HEK293T (cell line): Measurements from ENCODE around the gene RAD9B.

ENCODE experiments used
- CTCF ChIA-PET: fragments of 350-600 bp; formaldehyde crosslinking; extraction: SDS; loops from one replicate; lab custom pipeline; 2021; ENCODE audit warnings: antibody characterized with exemption, inconsistent platforms; lab: Yijun Ruan, JAX
- POLR2A ChIA-PET: fragments of 350-600 bp; formaldehyde crosslinking; extraction: SDS; loops from one replicate; lab custom pipeline; 2020; ENCODE audit warnings: antibody characterized with exemption, inconsistent platforms; lab: Yijun Ruan, JAX
- DNase-seq: peaks from one replicate; pipeline ENCODE4 v3.0.0; 2012; ENCODE audit warnings: mixed read lengths; ENCODE audit errors: extremely low spot score
- ARNT ChIP-seq: fragments of 450-650 bp; IDR thresholded peaks from 2 replicates; pipeline ENCODE4 v1.6.1; 2017; ENCODE audit warnings: mild to moderate bottlenecking
- BHLHE40 ChIP-seq: fragments of 450-650 bp; IDR thresholded peaks from 2 replicates; pipeline ENCODE4 v1.6.1; 2016; ENCODE audit warnings: mild to moderate bottlenecking, moderate library complexity, borderline replicate concordance
- CTBP1 ChIP-seq: fragments of 450-650 bp; IDR thresholded peaks from 2 replicates; pipeline ENCODE4 v1.6.1; 2016; ENCODE audit warnings: borderline replicate concordance
- ELF4 ChIP-seq: fragments of 450-650 bp; IDR thresholded peaks from 2 replicates; pipeline ENCODE4 v1.6.1; 2017; ENCODE audit warnings: antibody characterized with exemption
- FOXA1 ChIP-seq: fragments of 450-650 bp; IDR thresholded peaks from 2 replicates; pipeline ENCODE4 v1.6.1; 2016; ENCODE audit warnings: mild to moderate bottlenecking
- FOXK2 ChIP-seq: fragments of 450-650 bp; IDR thresholded peaks from 2 replicates; pipeline ENCODE4 v1.6.1; 2016; ENCODE audit warnings: mild to moderate bottlenecking
- FOXM1 ChIP-seq: fragments of 450-650 bp; IDR thresholded peaks from 2 replicates; pipeline ENCODE4 v1.6.1; 2017; ENCODE audit warnings: mild to moderate bottlenecking, borderline replicate concordance
- HDGF ChIP-seq: fragments of 450-650 bp; IDR thresholded peaks from 2 replicates; pipeline ENCODE4 v1.6.1; 2017; ENCODE audit warnings: antibody characterized with exemption, borderline replicate concordance
- L3MBTL2 ChIP-seq: fragments of 450-650 bp; conservative IDR thresholded peaks from 2 replicates; pipeline ENCODE4 v1.6.1; 2016; ENCODE audit warnings: mild to moderate bottlenecking
- LEF1 ChIP-seq: fragments of 450-650 bp; IDR thresholded peaks from 2 replicates; pipeline ENCODE4 v1.6.1; 2017; ENCODE audit warnings: mild to moderate bottlenecking, borderline replicate concordance
- NFRKB ChIP-seq: fragments of 450-650 bp; IDR thresholded peaks from 2 replicates; pipeline ENCODE4 v1.6.1; 2016; ENCODE audit warnings: mild to moderate bottlenecking, moderate library complexity
- PKNOX1 ChIP-seq: fragments of 450-650 bp; IDR thresholded peaks from 2 replicates; pipeline ENCODE4 v1.6.1; 2016
- SP1 ChIP-seq: fragments of 450-650 bp; IDR thresholded peaks from 2 replicates; pipeline ENCODE4 v1.6.1; 2017
- SUZ12 ChIP-seq: fragments of 450-650 bp; IDR thresholded peaks from 2 replicates; pipeline ENCODE4 v1.6.1; 2016; ENCODE audit warnings: mild to moderate bottlenecking
- TARDBP ChIP-seq: fragments of 450-650 bp; IDR thresholded peaks from 2 replicates; pipeline ENCODE4 v1.6.1; 2016
- ZNF384 ChIP-seq: fragments of 450-650 bp; IDR thresholded peaks from 2 replicates; pipeline ENCODE4 v1.6.1; 2016

Gene RAD9B

GRCh38 chr12:110498984-110499706 is 3.0 kb upstream of the RAD9B start:
- CTCF ChIA-PET = interaction anchor here (1.5 kb wide), 1 partner anchor 31 kb away, joined by 5 read pairs; the partner anchor contains the start of genes FAM216A and GPN3
- POLR2A ChIA-PET = interaction anchor here (1.0 to 3.1 kb wide), 4 partner anchors 30 to 115 kb away, joined by 3 to 28 read pairs (median 8); partner anchors contain the start of genes ARPC3, FAM216A, GPN3 and TCTN1
- no peak for TF ChIP-seq BHLHE40
- TF ChIP-seq PKNOX1 = peak; percentile 58
- TF ChIP-seq L3MBTL2 = peak; percentile 76
- no peak for DNase-seq

GRCh38 chr12:110501399-110501751 is 756 bp upstream of the RAD9B start:
- ChIA-PET POLR2A (interaction anchor here (1.3 to 3.1 kb wide), 3 partner anchors 33 to 74 kb away, joined by 3 to 28 read pairs (median 4); partner anchors contain the start of genes ARPC3, FAM216A and GPN3), CTCF (no interaction called here)
- peak; percentile 31 for DNase-seq
- TF ChIP-seq BHLHE40 = no peak
- TF ChIP-seq L3MBTL2 = no peak
- no peak for TF ChIP-seq FOXA1
- TF ChIP-seq TARDBP = no peak
- no peak for TF ChIP-seq NFRKB
- TF ChIP-seq FOXM1 = no peak
- TF ChIP-seq LEF1 = no peak
- TF ChIP-seq SP1 = no peak
- no peak for TF ChIP-seq ZNF384
- TF ChIP-seq SUZ12 = no peak
- no peak for TF ChIP-seq ELF4
- no peak for TF ChIP-seq FOXK2

GRCh38 chr12:110503432-110503831 is 1.3 kb downstream of the RAD9B start:
- POLR2A ChIA-PET = no interaction called here
- no peak for DNase-seq
- CTCF ChIA-PET = interaction anchor here (0.5 kb wide), 1 partner anchor 98 kb away, joined by 5 read pairs; no protein-coding TSS in a partner anchor
- TF ChIP-seq FOXM1 (no peak), BHLHE40 (no peak), FOXA1 (no peak), NFRKB (no peak), ZNF384 (no peak), TARDBP (no peak)

- CTCF ChIA-PET = interaction anchor here (0.6 kb wide), 1 partner anchor 97 kb away, joined by 3 read pairs; no protein-coding TSS in a partner anchor
- POLR2A ChIA-PET = no interaction called here
- DNase-seq = no peak
- TF ChIP-seq LEF1 (no peak), NFRKB (no peak), L3MBTL2 (no peak), ZNF384 (no peak), SUZ12 (no peak), SP1 (no peak), TARDBP (no peak), HDGF (no peak), FOXM1 (no peak), BHLHE40 (no peak)
These were observed 3.2 kb downstream of the RAD9B start for GRCh38 chr12:110505332-110505731.

- no peak for DNase-seq
- POLR2A ChIA-PET = no interaction called here
- no peak for TF ChIP-seq FOXM1
- no peak for TF ChIP-seq ARNT
- TF ChIP-seq LEF1 = no peak
- TF ChIP-seq PKNOX1 = no peak
- TF ChIP-seq ZNF384 = no peak
- no peak for TF ChIP-seq HDGF
- no peak for TF ChIP-seq SP1
- no peak for TF ChIP-seq L3MBTL2
- TF ChIP-seq BHLHE40 = no peak
- no peak for TF ChIP-seq SUZ12
- no peak for TF ChIP-seq FOXK2
- TF ChIP-seq CTBP1 = no peak
- TF ChIP-seq ELF4 = no peak
- CTCF ChIA-PET = interaction anchor here (0.9 to 1.6 kb wide), 2 partner anchors 92 to 94 kb away, joined by 3 to 6 read pairs; no protein-coding TSS in a partner anchor
These were observed 6.0 kb downstream of the RAD9B start for GRCh38 chr12:110508071-110508586.

GRCh38 chr12:110513842-110514241 is 11.7 kb downstream of the RAD9B start:
- CTCF ChIA-PET = interaction anchor here (1.1 to 1.3 kb wide), 3 partner anchors 87 to 100 kb away, joined by 3 to 5 read pairs (median 3); partner anchors contain the start of gene TCTN1
- POLR2A ChIA-PET = interaction anchor here (1.1 to 1.3 kb wide), 2 partner anchors 12 to 46 kb away, joined by 3 to 4 read pairs; partner anchors contain the start of genes GPN3, RAD9B and VPS29
- no peak for DNase-seq
- TF ChIP-seq ZNF384 = no peak
- TF ChIP-seq SUZ12 = no peak
- TF ChIP-seq NFRKB = no peak
- TF ChIP-seq L3MBTL2 = no peak
- no peak for TF ChIP-seq ARNT
- TF ChIP-seq FOXM1 = no peak
- TF ChIP-seq CTBP1 = no peak
- no peak for TF ChIP-seq HDGF
- no peak for TF ChIP-seq LEF1
- TF ChIP-seq BHLHE40 = no peak
- no peak for TF ChIP-seq SP1
- TF ChIP-seq PKNOX1 = no peak
- TF ChIP-seq TARDBP = no peak
- TF ChIP-seq FOXK2 = no peak
- no peak for TF ChIP-seq FOXA1
- TF ChIP-seq ELF4 = no peak
